Lower leg skin (tissue), 3 donors: Measurements from ENCODE around the gene SYT1.

Source experiments
- CTCF ChIP-seq, 3 donors: fragments of 450-650 bp; IDR thresholded peaks; one replicate each; pipeline ENCODE4 v1.5.1; 2016; ENCODE audit warnings: antibody characterized with exemption in 3 of 3, mild to moderate bottlenecking in 3 of 3, moderate library complexity in 2 of 3
- POLR2A ChIP-seq, 2 donors: fragments of 450-650 bp; IDR thresholded peaks; one replicate each; pipeline ENCODE4 v1.6.1; 2016 to 2017; ENCODE audit warnings: antibody characterized with exemption in 2 of 2, mild to moderate bottlenecking in 1 of 2, moderate library complexity in 1 of 2

DNA sequence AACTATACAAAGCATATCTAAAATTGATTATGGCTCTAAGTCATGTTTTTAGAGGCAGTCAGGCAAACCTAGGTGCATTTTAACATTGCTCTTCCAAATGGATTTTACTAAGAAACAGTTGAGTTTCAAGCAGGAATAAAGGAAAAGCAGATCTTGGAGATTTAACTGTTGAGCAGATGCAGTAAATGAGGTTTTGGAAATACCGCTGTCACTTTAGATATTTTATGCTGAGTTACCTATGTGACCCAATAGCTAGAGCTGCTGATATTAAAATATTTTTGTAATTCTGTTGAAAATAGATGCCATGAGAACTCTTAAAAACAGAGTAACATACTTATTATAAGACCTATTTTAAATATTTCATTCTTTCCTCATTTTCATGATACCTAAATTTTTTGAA, 181.4 kb downstream of the SYT1 start:
- TF ChIP-seq POLR2A (IDR thresholded peaks at IDR 0.05), result no peak
- TF ChIP-seq CTCF (IDR thresholded peaks at IDR 0.05), result no peak
